Urinary bladder (tissue), 4 donors: Measurements from ENCODE around the gene SEMA6C. TPM values are rescaled to one million over a fixed set of nuclear protein-coding genes. Genes with fewer than 3 reads are reported as not detected.
"Not testable (repeated sequence)": the region's sequence is repeated elsewhere in the genome, so short reads cannot be mapped to it uniquely, and the experiment has no call there.

Experiments used
- DNase-seq: peaks from one replicate; pipeline ENCODE4 v3.0.0-alpha.2; 2015; ENCODE audit errors: extremely low spot score
- H3K27ac ChIP-seq: one replicate; pipeline ENCODE4 v1.5.1; 2013; ENCODE audit warnings: low read depth, mild to moderate bottlenecking, moderate library complexity
- H3K36me3 ChIP-seq: one replicate; pipeline ENCODE4 v1.6.1; 2013; ENCODE audit warnings: mild to moderate bottlenecking, moderate library complexity; ENCODE audit not compliant: insufficient read depth
- H3K4me1 ChIP-seq: one replicate; pipeline ENCODE4 v1.6.1; 2013; ENCODE audit warnings: mild to moderate bottlenecking, moderate library complexity; ENCODE audit not compliant: insufficient read depth
- H3K4me3 ChIP-seq: one replicate; pipeline ENCODE4 v1.5.1; 2013; ENCODE audit warnings: low read depth, low read length
- WGBS: extraction: QIAGEN DNeasy Blood & Tissue Kit; methylation state at CpG from one replicate; pipeline ENCODE4 v1.1.7; 2013; 5-methylcytosine and 5-hydroxymethylcytosine counted together
- polyA plus RNA-seq: library from polyadenylated mRNA; stranded (reverse); fragments of 200-250 nt; gene quantifications from one replicate; pipeline ENCODE4 v1.2.3, GENCODE V29; 2013
- total RNA-seq: library from RNA; depleted of rRNA; stranded (reverse); fragments of >200 nt; gene quantifications from one replicate; pipeline ENCODE4 v1.2.3, GENCODE V29; 2014
- donor health status: healthy with polysubstance abuse.
- donor health status: healthy.

Gene SEMA6C
- total and polyA plus RNA-seq, 2 donors, result 10.4 to 13.7 TPM

- no peaks in the 10 kb centered on the region for H3K4me1 ChIP-seq
- peak; percentile 81 for DNase-seq
- H3K36me3 ChIP-seq, result no peaks in the 10 kb centered on the region
- H3K27ac ChIP-seq, result no peak overlapping the region
- H3K4me3 ChIP-seq, result peak overlapping the region; percentile 30
- 5% methylated on average over 45 of the region's 45 CpGs for WGBS
Measured at GRCh38 chr1:151130987-151131586, 15.3 kb downstream of the SEMA6C start.

- no peak overlapping the region for H3K27ac ChIP-seq
- H3K4me3 ChIP-seq, result no peak overlapping the region
- WGBS, result 73% methylated on average over 6 of the region's 6 CpGs
- DNase-seq, result no peak
- H3K4me1 ChIP-seq, result no peaks in the 10 kb centered on the region
- no peaks in the 10 kb centered on the region for H3K36me3 ChIP-seq
Measured at GRCh38 chr1:151128800-151129199, 17.6 kb downstream of the SEMA6C start.

- H3K27ac ChIP-seq, result no peak overlapping the region
- DNase-seq, result no peak
- no peaks in the 10 kb centered on the region for H3K36me3 ChIP-seq
- WGBS, result 82% methylated on average over 5 of the region's 5 CpGs
- H3K4me1 ChIP-seq, result no peaks in the 10 kb centered on the region
- no peak overlapping the region for H3K4me3 ChIP-seq
Measured at GRCh38 chr1:151124763-151125403, 21.5 kb downstream of the SEMA6C start.

- DNase-seq, result no peak
- Histone ChIP-seq H3K4me1 (no peaks in the 10 kb centered on the region), H3K4me3 (no peak overlapping the region), H3K36me3 (peaks cover 4% of the 10 kb centered on the region), H3K27ac (no peak overlapping the region)
- WGBS, result 91% methylated on average over 5 of the region's 5 CpGs
Measured at GRCh38 chr1:151113877-151114276, 32.6 kb downstream of the SEMA6C start.

- H3K36me3 ChIP-seq, result no peaks in the 10 kb centered on the region
Measured at GRCh38 chr1:151108331-151108730, 38.1 kb downstream of the SEMA6C start.

GRCh38 chr1:151106894-151107293, 39.5 kb downstream of the SEMA6C start:
- no peak for DNase-seq
- Histone ChIP-seq H3K27ac (no peak overlapping the region), H3K4me1 (no peaks in the 10 kb centered on the region), H3K36me3 (no peaks in the 10 kb centered on the region), H3K4me3 (no peak overlapping the region)
- 69% methylated on average over 2 of the region's 2 CpGs for whole genome bisulfite sequencing

More at GRCh38 chr1:151108331-151108730, 38.1 kb downstream of the SEMA6C start:
- no peak for DNase-seq
- Histone ChIP-seq H3K4me1 (no peaks in the 10 kb centered on the region), H3K27ac (no peak overlapping the region), H3K4me3 (no peak overlapping the region)
- WGBS, result 93% methylated on average over 5 of the region's 5 CpGs

GRCh38 chr1:151104630-151105029, 41.8 kb downstream of the SEMA6C start:
- Histone ChIP-seq H3K4me1 (no peaks in the 10 kb centered on the region), H3K36me3 (no peaks in the 10 kb centered on the region), H3K27ac (no peak overlapping the region), H3K4me3 (no peak overlapping the region)
- no peak for DNase-seq

GRCh38 chr1:151098126-151098525, 48.3 kb downstream of the SEMA6C start:
- Histone ChIP-seq H3K4me1 (no peaks in the 10 kb centered on the region), H3K4me3 (no peak overlapping the region), H3K36me3 (no peaks in the 10 kb centered on the region), H3K27ac (no peak overlapping the region)
- DNase-seq, result no peak
- 98% methylated on average over 1 of the region's 1 CpG for WGBS

- H3K4me3 ChIP-seq, H3K4me1 ChIP-seq, H3K27ac ChIP-seq, DNase-seq, H3K36me3 ChIP-seq: not testable (repeated sequence)
- WGBS, result 89% methylated on average over 6 of the region's 6 CpGs
Measured at GRCh38 chr1:151097426-151097825, 49.0 kb downstream of the SEMA6C start.

- Histone ChIP-seq H3K27ac (no peak overlapping the region), H3K4me3 (no peak overlapping the region), H3K4me1 (no peaks in the 10 kb centered on the region), H3K36me3 (peaks cover 3% of the 10 kb centered on the region)
- WGBS, result 76% methylated on average over 4 of the region's 4 CpGs
- no peak for DNase-seq
Measured at GRCh38 chr1:151085953-151086559, 60.4 kb downstream of the SEMA6C start.

Other genes starting within 250 kb of the SEMA6C start
- gene SETDB1, start 220.3 kb downstream of the SEMA6C start, total RNA-seq, result 47.6 TPM
- 21.0 TPM for gene SETDB1, start 220.3 kb downstream of the SEMA6C start, polyA plus RNA-seq
- 75.1 TPM for gene CERS2, start 171.8 kb downstream of the SEMA6C start, total RNA-seq
- gene CERS2, start 171.8 kb downstream of the SEMA6C start, polyA plus RNA-seq, result 131 TPM
- gene ANXA9, start 164.3 kb downstream of the SEMA6C start, total RNA-seq, result 5.2 TPM
- 0.95 TPM for gene ANXA9, start 164.3 kb downstream of the SEMA6C start, polyA plus RNA-seq
- gene MINDY1, start 139.7 kb downstream of the SEMA6C start, total RNA-seq, result 19.7 TPM
- 19.6 TPM for gene MINDY1, start 139.7 kb downstream of the SEMA6C start, polyA plus RNA-seq
- 19.1 TPM for gene PRUNE1, start 138.2 kb downstream of the SEMA6C start, total RNA-seq
- gene PRUNE1, start 138.2 kb downstream of the SEMA6C start, polyA plus RNA-seq, result 23.5 TPM
- gene BNIPL, start 110.0 kb downstream of the SEMA6C start, total RNA-seq, result 10.9 TPM
- 1.9 TPM for gene BNIPL, start 110.0 kb downstream of the SEMA6C start, polyA plus RNA-seq
- gene C1orf56, start 98.9 kb downstream of the SEMA6C start, total RNA-seq, result 1.4 TPM
- gene C1orf56, start 98.9 kb downstream of the SEMA6C start, polyA plus RNA-seq, result 9.4 TPM
- 47.2 TPM for gene CDC42SE1, start 87.0 kb downstream of the SEMA6C start, total RNA-seq
- gene CDC42SE1, start 87.0 kb downstream of the SEMA6C start, polyA plus RNA-seq, result 62.1 TPM
- 4.8 TPM for gene MLLT11, start 86.2 kb downstream of the SEMA6C start, total RNA-seq
- gene MLLT11, start 86.2 kb downstream of the SEMA6C start, polyA plus RNA-seq, result 4.9 TPM
- gene GABPB2, start 75.9 kb downstream of the SEMA6C start, total RNA-seq, result 16.9 TPM
- 6.4 TPM for gene GABPB2, start 75.9 kb downstream of the SEMA6C start, polyA plus RNA-seq
- gene TNFAIP8L2, start 10.0 kb upstream of the SEMA6C start, total RNA-seq, result 4.0 TPM
- 5.4 TPM for gene TNFAIP8L2, start 10.0 kb upstream of the SEMA6C start, polyA plus RNA-seq
- gene LYSMD1, start 19.3 kb upstream of the SEMA6C start, total RNA-seq, result 6.8 TPM
- 14.0 TPM for gene LYSMD1, start 19.3 kb upstream of the SEMA6C start, polyA plus RNA-seq
- gene SCNM1, start 19.5 kb upstream of the SEMA6C start, total RNA-seq, result 22.4 TPM
- gene SCNM1, start 19.5 kb upstream of the SEMA6C start, polyA plus RNA-seq, result 49.5 TPM
- 2.3 TPM for gene TMOD4, start 29.4 kb upstream of the SEMA6C start, total RNA-seq
- gene TMOD4, start 29.4 kb upstream of the SEMA6C start, polyA plus RNA-seq, result 0.76 TPM
- 32.1 TPM for gene VPS72, start 43.6 kb upstream of the SEMA6C start, total RNA-seq
- gene VPS72, start 43.6 kb upstream of the SEMA6C start, polyA plus RNA-seq, result 44.4 TPM
- gene PIP5K1A, start 51.9 kb upstream of the SEMA6C start, total RNA-seq, result 77.0 TPM
- gene PIP5K1A, start 51.9 kb upstream of the SEMA6C start, polyA plus RNA-seq, result 22.1 TPM
- gene PSMD4, start 108.1 kb upstream of the SEMA6C start, total RNA-seq, result 77.2 TPM
- gene PSMD4, start 108.1 kb upstream of the SEMA6C start, polyA plus RNA-seq, result 191 TPM
- 8.1 TPM for gene ZNF687, start 135.7 kb upstream of the SEMA6C start, total RNA-seq
- gene ZNF687, start 135.7 kb upstream of the SEMA6C start, polyA plus RNA-seq, result 15.9 TPM
- 26.5 TPM for gene PI4KB, start 180.8 kb upstream of the SEMA6C start, total RNA-seq
- 45.5 TPM for gene PI4KB, start 180.8 kb upstream of the SEMA6C start, polyA plus RNA-seq
- gene RFX5, start 200.6 kb upstream of the SEMA6C start, total RNA-seq, result 42.9 TPM
- gene RFX5, start 200.6 kb upstream of the SEMA6C start, polyA plus RNA-seq, result 31.2 TPM
- gene SELENBP1, start 226.1 kb upstream of the SEMA6C start, total RNA-seq, result 32.9 TPM
- 82.8 TPM for gene SELENBP1, start 226.1 kb upstream of the SEMA6C start, polyA plus RNA-seq